Liver (tissue), 3 donors: ENCODE measurements around the gene DMD.

Experiments used
- ATF3 ChIP-seq: IDR thresholded peaks from 2 replicates; pipeline ENCODE4 v1.6.1; 2016; ENCODE audit warnings: antibody characterized with exemption
- CTCF ChIP-seq: fragments of 150-350 bp; IDR thresholded peaks from 2 replicates; pipeline ENCODE4 v1.5.1; 2017; ENCODE audit warnings: improper control_type of control experiment, low read depth, low read length; ENCODE audit not compliant: missing input control
- GABPA ChIP-seq, 2 donors: IDR thresholded peaks in 1 of 2; conservative IDR thresholded peaks in 1 of 2; 2 replicates each; pipeline ENCODE4 v1.6.1; 2016; ENCODE audit warnings: antibody characterized with exemption in 2 of 2, mild to moderate bottlenecking in 1 of 2, moderate library complexity in 1 of 2
- JUND ChIP-seq, 2 donors: IDR thresholded peaks; 2 replicates each; pipeline ENCODE4 v1.6.1; 2016; ENCODE audit warnings: antibody characterized with exemption in 2 of 2
- MAX ChIP-seq: IDR thresholded peaks from 2 replicates; pipeline ENCODE4 v1.6.1; 2016; ENCODE audit warnings: antibody characterized with exemption
- RAD21 ChIP-seq, 2 donors: IDR thresholded peaks; 2 replicates each; pipeline ENCODE4 v1.6.1; 2016; ENCODE audit warnings: antibody characterized with exemption in 2 of 2, mild to moderate bottlenecking in 2 of 2
- REST ChIP-seq: IDR thresholded peaks from 2 replicates; pipeline ENCODE4 v1.6.1; 2016; ENCODE audit warnings: antibody characterized with exemption, mild to moderate bottlenecking
- RXRA ChIP-seq, 2 donors: IDR thresholded peaks; 2 replicates each; pipeline ENCODE4 v1.6.1; 2017 to 2018; ENCODE audit warnings: antibody characterized with exemption in 2 of 2, mild to moderate bottlenecking in 1 of 2
- SP1 ChIP-seq: IDR thresholded peaks from 2 replicates; pipeline ENCODE4 v1.6.1; 2018; ENCODE audit warnings: antibody characterized with exemption, mild to moderate bottlenecking
- TAF1 ChIP-seq: conservative IDR thresholded peaks from 2 replicates; pipeline ENCODE4 v1.6.1; 2016; ENCODE audit warnings: antibody characterized with exemption, mild to moderate bottlenecking
- YY1 ChIP-seq: IDR thresholded peaks from 2 replicates; pipeline ENCODE4 v1.6.1; 2016; ENCODE audit warnings: antibody characterized with exemption, mild to moderate bottlenecking
- ZBTB33 ChIP-seq: IDR thresholded peaks from 2 replicates; pipeline ENCODE4 v1.6.1; 2016; ENCODE audit warnings: antibody characterized with exemption
- donor health status: healthy.
- donor health status: healthy.

- TF ChIP-seq TAF1 (peak; percentile 67), CTCF (no peak), SP1 (peak; percentile 87), REST (peak; percentile 75), YY1 (no peak), GABPA (IDR thresholded peaks at IDR 0.05 in 1 of 2, conservative IDR thresholded peaks at IDR 0.05 in 1 of 2) (no peak), ATF3 (no peak), RAD21 (IDR thresholded peaks at IDR 0.05) (peak; percentile 18 to 26), MAX (no peak), JUND (IDR thresholded peaks at IDR 0.05) (peak in 1 of 2 donors; percentile 22), RXRA (IDR thresholded peaks at IDR 0.05) (peak; percentile 45 to 62), ZBTB33 (no peak)
Measured at GRCh38 chrX:31527455-31528126, 1683.8 kb downstream of the DMD start.
